HepG2 (cell line): Measurements from ENCODE around the gene ZNF524. TPM values are rescaled to one million over a fixed set of nuclear protein-coding genes. Genes with fewer than 3 reads are reported as not detected.

Experiments used
- CBX2 ChIP-seq, 2 experiments: fragments of 200-600 bp in 1 of 2; sonication (generic); formaldehyde crosslinking in 1 of 2; IDR thresholded peaks; 2 replicates each; pipeline versions ENCODE4 v1.7.0 to v1.8.1; 2018 to 2022; ENCODE audit warnings: low read depth in 2 of 2, low read length in 1 of 2, mild to moderate bottlenecking in 1 of 2, missing genetic modification reagents in 1 of 2
- CEBPG ChIP-seq: IDR thresholded peaks from 2 replicates; pipeline ENCODE4 v1.6.1; 2016
- GABPA ChIP-seq, 2 experiments: IDR thresholded peaks; 2 replicates each; pipeline ENCODE4 v1.6.1; 2011 to 2016; ENCODE audit warnings: low read depth in 2 of 2, low read length in 1 of 2, missing biosample characterization in 1 of 2, missing genetic modification characterization in 1 of 2
- HNF1A ChIP-seq, 2 experiments: sonication (generic) in 1 of 2; formaldehyde crosslinking in 1 of 2; IDR thresholded peaks; 2 replicates each; pipeline versions ENCODE4 v1.4.0 to v1.6.1; 2016 to 2020; ENCODE audit warnings: borderline replicate concordance in 1 of 2, low read depth in 1 of 2, mild to moderate bottlenecking in 1 of 2, missing genetic modification reagents in 1 of 2
- HNRNPK ChIP-seq: fragments of 200-400 bp; formaldehyde crosslinking; IDR thresholded peaks from 2 replicates; pipeline ENCODE4 v1.6.1; 2018; ENCODE audit warnings: low read length, low read depth, moderate library complexity, mild to moderate bottlenecking; ENCODE audit not compliant: poor library complexity, severe bottlenecking
- KDM5A ChIP-seq: fragments of 200-600 bp; sonication (generic); IDR thresholded peaks from 2 replicates; pipeline ENCODE4 v1.7.0; 2018; ENCODE audit warnings: antibody characterized with exemption, mild to moderate bottlenecking, low read length, borderline replicate concordance
- MEIS2 ChIP-seq: sonication (generic); formaldehyde crosslinking; IDR thresholded peaks from 2 replicates; pipeline ENCODE4 v1.9.0; 2021; ENCODE audit warnings: mild to moderate bottlenecking, missing genetic modification reagents
- TAF1 ChIP-seq: sonication (generic); formaldehyde crosslinking; IDR thresholded peaks from 2 replicates; pipeline ENCODE4 v1.4.0; 2020; ENCODE audit warnings: missing genetic modification reagents
- TOE1 ChIP-seq: sonication (generic); formaldehyde crosslinking; IDR thresholded peaks from 2 replicates; pipeline ENCODE4 v1.4.0; 2020; ENCODE audit warnings: mild to moderate bottlenecking, missing genetic modification reagents
- ZFP37 ChIP-seq: sonication (generic); formaldehyde crosslinking; IDR thresholded peaks from 2 replicates; pipeline ENCODE4 v1.4.0; 2020; ENCODE audit warnings: missing genetic modification reagents, borderline replicate concordance
- ZFP62 ChIP-seq: sonication (generic); formaldehyde crosslinking; IDR thresholded peaks from 2 replicates; pipeline ENCODE4 v1.4.0; 2020; ENCODE audit warnings: missing genetic modification reagents
- ZMYM4 ChIP-seq: sonication (generic); formaldehyde crosslinking; IDR thresholded peaks from 2 replicates; pipeline ENCODE4 v1.8.1; 2023; ENCODE audit warnings: mild to moderate bottlenecking, missing genetic modification reagents
- ZNF335 ChIP-seq: sonication (generic); formaldehyde crosslinking; IDR thresholded peaks from 2 replicates; pipeline ENCODE4 v1.4.0; 2020; ENCODE audit warnings: missing genetic modification reagents
- ZNF619 ChIP-seq: sonication (generic); formaldehyde crosslinking; IDR thresholded peaks from 2 replicates; pipeline ENCODE4 v1.4.0; 2020; ENCODE audit warnings: mild to moderate bottlenecking, missing genetic modification reagents
- ZSCAN12 ChIP-seq: sonication (generic); formaldehyde crosslinking; IDR thresholded peaks from 2 replicates; pipeline ENCODE4 v1.9.0; 2021; ENCODE audit warnings: mild to moderate bottlenecking, missing genetic modification reagents
- ZSCAN5A ChIP-seq: sonication (generic); formaldehyde crosslinking; IDR thresholded peaks from 2 replicates; pipeline ENCODE4 v1.8.0; 2022; ENCODE audit warnings: mild to moderate bottlenecking, missing genetic modification reagents, borderline replicate concordance
- polyA plus RNA-seq, 8 experiments: library from polyadenylated mRNA; depleted of rRNA in 3 of 8; stranded (reverse) in 7 of 8; unstranded in 1 of 8; fragments of >200 nt; fragmentation: Illumina TruSeq in 4 of 8; extraction: Trizol in 4 of 8; gene quantifications; 2 replicates each; pipeline versions ENCODE4 v1.2.1 to v1.2.3, GENCODE V29; 2011 to 2016; ENCODE audit warnings: low read depth in 4 of 8, missing spikeins in 1 of 8, mixed read lengths in 1 of 8; ENCODE audit not compliant: insufficient read depth in 1 of 8
- total RNA-seq, 5 experiments: library from RNA; depleted of rRNA; stranded (reverse); fragments of >200 nt; fragmentation: Illumina TruSeq; extraction: Trizol; gene quantifications; 2 replicates each; pipeline ENCODE4 v1.2.3, GENCODE V29; 2016; ENCODE audit warnings: low read depth in 1 of 5
- TF ChIP-seq, protein P1 (sequence below): sonication (generic); formaldehyde crosslinking; IDR thresholded peaks from 2 replicates; pipeline ENCODE4 v1.5.0; 2020; ENCODE audit warnings: missing genetic modification reagents
- TF ChIP-seq, protein P2 (sequence below): sonication (generic); formaldehyde crosslinking; IDR thresholded peaks from 2 replicates; pipeline ENCODE4 v1.8.0; 2022; ENCODE audit warnings: mild to moderate bottlenecking, missing genetic modification reagents, moderate library complexity

Gene ZNF524
- total and polyA plus RNA-seq, 2 of the 13 experiments (the other 11 are each of a cell fraction or from before 2014, with no cell fraction given) = 3.2 to 4.6 TPM

DNA sequence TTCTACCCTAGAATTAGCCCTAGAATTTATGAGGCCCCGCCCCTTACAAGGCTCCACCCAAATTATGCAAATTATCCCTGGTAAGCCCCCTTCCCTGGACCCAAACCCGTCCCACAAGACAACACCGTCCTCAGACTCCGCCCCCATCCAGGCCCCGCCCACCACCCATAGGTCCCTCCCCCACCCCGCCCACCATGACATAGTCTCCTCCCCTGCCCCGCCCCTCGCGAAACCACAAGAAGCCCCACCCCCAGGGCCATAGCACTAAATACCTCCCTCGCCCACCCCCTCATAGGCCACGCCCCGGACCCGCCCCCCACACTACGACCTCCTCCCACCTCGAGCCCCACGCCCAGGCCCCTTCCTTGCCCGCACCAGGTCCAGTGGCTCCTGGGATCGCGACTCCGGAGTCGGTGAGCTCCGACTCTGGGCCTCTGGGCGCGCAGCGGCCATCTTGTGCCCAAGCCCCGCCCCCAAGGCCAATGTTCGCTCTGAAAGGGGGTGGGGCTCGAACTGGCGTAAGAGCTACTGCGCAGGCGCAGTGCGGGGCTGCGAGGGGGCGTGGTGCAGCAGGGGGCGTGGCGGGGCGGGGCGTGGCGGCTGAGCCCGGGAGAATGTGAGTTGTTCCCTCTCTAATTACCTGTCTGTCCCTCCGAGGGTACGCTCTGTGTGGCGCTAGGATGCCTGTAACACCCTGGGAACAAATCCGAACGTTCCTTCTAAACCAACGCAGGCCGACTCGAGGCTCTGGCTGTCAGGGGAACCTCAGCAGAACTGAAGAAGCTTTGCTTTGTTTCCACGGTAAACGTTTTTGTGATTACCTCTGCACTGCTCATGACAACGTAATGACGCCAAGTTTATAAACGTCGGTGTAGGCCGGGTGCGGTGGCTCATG is 24.3 kb downstream of the ZNF524 start, which contains the start of gene ZNF784 (continued):
- no peak for TF ChIP-seq ZFP62
- no peak for TF ChIP-seq ZNF619
- TF ChIP-seq TOE1 (CRISPR knock-in tag) = no peak
- no peak for TF ChIP-seq ZSCAN5A (CRISPR knock-in tag)
- TF ChIP-seq, protein P1, sequence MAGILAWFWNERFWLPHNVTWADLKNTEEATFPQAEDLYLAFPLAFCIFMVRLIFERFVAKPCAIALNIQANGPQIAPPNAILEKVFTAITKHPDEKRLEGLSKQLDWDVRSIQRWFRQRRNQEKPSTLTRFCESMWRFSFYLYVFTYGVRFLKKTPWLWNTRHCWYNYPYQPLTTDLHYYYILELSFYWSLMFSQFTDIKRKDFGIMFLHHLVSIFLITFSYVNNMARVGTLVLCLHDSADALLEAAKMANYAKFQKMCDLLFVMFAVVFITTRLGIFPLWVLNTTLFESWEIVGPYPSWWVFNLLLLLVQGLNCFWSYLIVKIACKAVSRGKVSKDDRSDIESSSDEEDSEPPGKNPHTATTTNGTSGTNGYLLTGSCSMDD (CRISPR knock-in tag) = no peak
- no peak for TF ChIP-seq GABPA (IDR thresholded peaks at IDR 0.05; ENCODE audit: low read depth, low read length)
- no peak for TF ChIP-seq GABPA (CRISPR knock-in tag; IDR thresholded peaks at IDR 0.05; ENCODE audit: low read depth)
- 0 out of 2 replicates have a peak, but pooled peaks have one; percentile 25 for TF ChIP-seq ZMYM4 (CRISPR knock-in tag)
- TF ChIP-seq CEBPG (CRISPR knock-in tag) = no peak
- no peak for TF ChIP-seq CBX2 (IDR thresholded peaks at IDR 0.05; ENCODE audit: low read depth, low read length)
- no peak for TF ChIP-seq CBX2 (CRISPR knock-in tag; IDR thresholded peaks at IDR 0.05; ENCODE audit: low read depth)
- peak; percentile 85 for TF ChIP-seq TAF1
- peak; percentile 59; the same call in 1 of the 2 replicates for TF ChIP-seq KDM5A
- no peak for TF ChIP-seq HNRNPK
- no peak for TF ChIP-seq ZSCAN12 (CRISPR knock-in tag)
- TF ChIP-seq ZNF335 (CRISPR knock-in tag) = no peak
- TF ChIP-seq HNF1A (IDR thresholded peaks at IDR 0.05; ENCODE audit: low read depth) = no peak
- no peak for TF ChIP-seq HNF1A (CRISPR knock-in tag; IDR thresholded peaks at IDR 0.05; ENCODE audit: borderline replicate concordance)
- no peak for TF ChIP-seq ZFP37 (CRISPR knock-in tag)
- TF ChIP-seq, protein P2, sequence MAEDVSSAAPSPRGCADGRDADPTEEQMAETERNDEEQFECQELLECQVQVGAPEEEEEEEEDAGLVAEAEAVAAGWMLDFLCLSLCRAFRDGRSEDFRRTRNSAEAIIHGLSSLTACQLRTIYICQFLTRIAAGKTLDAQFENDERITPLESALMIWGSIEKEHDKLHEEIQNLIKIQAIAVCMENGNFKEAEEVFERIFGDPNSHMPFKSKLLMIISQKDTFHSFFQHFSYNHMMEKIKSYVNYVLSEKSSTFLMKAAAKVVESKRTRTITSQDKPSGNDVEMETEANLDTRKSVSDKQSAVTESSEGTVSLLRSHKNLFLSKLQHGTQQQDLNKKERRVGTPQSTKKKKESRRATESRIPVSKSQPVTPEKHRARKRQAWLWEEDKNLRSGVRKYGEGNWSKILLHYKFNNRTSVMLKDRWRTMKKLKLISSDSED (CRISPR knock-in tag) = no peak
- TF ChIP-seq MEIS2 = no peak
